Measurements from ENCODE around the gene BAZ1B.
"Not testable (repeated sequence)": the region's sequence is repeated elsewhere in the genome, so short reads cannot be mapped to it uniquely, and the experiment has no call there.

The BAZ1B gene

GRCh38 chr7:73447121-73447733 lies 74.9 kb downstream of the BAZ1B start:
- DNase-seq (ENCODE audit: low read depth) = no peak

GRCh38 chr7:73446682-73447081 lies 75.4 kb downstream of the BAZ1B start:
- DNase-seq (ENCODE audit: low read depth) = no peak

GRCh38 chr7:73443548-73444255 lies 78.4 kb downstream of the BAZ1B start:
- DNase-seq (ENCODE audit: low read depth) = no peak

- DNase-seq (ENCODE audit: low read depth) = no peak
Measured at GRCh38 chr7:73442903-73443500, 79.1 kb downstream of the BAZ1B start.

GRCh38 chr7:73442222-73442902 lies 79.7 kb downstream of the BAZ1B start:
- DNase-seq (ENCODE audit: low read depth) = no peak

GRCh38 chr7:73439410-73439704 lies 82.7 kb downstream of the BAZ1B start:
- no peak for DNase-seq (ENCODE audit: low read depth)

- DNase-seq (ENCODE audit: low read depth) = no peak
Measured at GRCh38 chr7:73438547-73439409, 83.3 kb downstream of the BAZ1B start.

GRCh38 chr7:73437621-73438416 lies 84.3 kb downstream of the BAZ1B start:
- DNase-seq (ENCODE audit: low read depth) = no peak

GRCh38 chr7:73437091-73437490 lies 85.0 kb downstream of the BAZ1B start:
- no peak for DNase-seq (ENCODE audit: low read depth)

- DNase-seq (ENCODE audit: low read depth) = no peak
Measured at GRCh38 chr7:73436031-73436929, 85.8 kb downstream of the BAZ1B start.

- DNase-seq (ENCODE audit: low read depth) = no peak
Measured at GRCh38 chr7:73435471-73436009, 86.6 kb downstream of the BAZ1B start.

GRCh38 chr7:73434701-73435069 lies 87.4 kb downstream of the BAZ1B start:
- DNase-seq (ENCODE audit: low read depth) = no peak

GRCh38 chr7:73433924-73434700 lies 88.0 kb downstream of the BAZ1B start:
- DNase-seq (ENCODE audit: low read depth) = no peak

GRCh38 chr7:73432676-73433075 lies 89.4 kb downstream of the BAZ1B start:
- DNase-seq (ENCODE audit: low read depth) = no peak

- no peak for DNase-seq (ENCODE audit: low read depth)
Measured at GRCh38 chr7:73431041-73431835, 90.9 kb downstream of the BAZ1B start.

- DNase-seq (ENCODE audit: low read depth) = not testable (repeated sequence)
Measured at GRCh38 chr7:73430540-73430939, 91.6 kb downstream of the BAZ1B start.

- no peak for DNase-seq (ENCODE audit: low read depth)
Measured at GRCh38 chr7:73429622-73430505, 92.2 kb downstream of the BAZ1B start.
